NCI-H2171 treated with DMSO at 0.1 percent for 48 hours (cell line): Measurements from ENCODE around the gene AQP3.
A peak's percentile ranks its signal among the peaks of the same experiment; 100 is the strongest.
"Not testable (repeated sequence)": the region's sequence is repeated elsewhere in the genome, so short reads cannot be mapped to it uniquely, and the experiment has no call there.

Experiments used
- DNase-seq: peaks from one replicate; lab custom pipeline; 2025; lab: John Stamatoyannopoulos, UW

The AQP3 gene

DNA sequence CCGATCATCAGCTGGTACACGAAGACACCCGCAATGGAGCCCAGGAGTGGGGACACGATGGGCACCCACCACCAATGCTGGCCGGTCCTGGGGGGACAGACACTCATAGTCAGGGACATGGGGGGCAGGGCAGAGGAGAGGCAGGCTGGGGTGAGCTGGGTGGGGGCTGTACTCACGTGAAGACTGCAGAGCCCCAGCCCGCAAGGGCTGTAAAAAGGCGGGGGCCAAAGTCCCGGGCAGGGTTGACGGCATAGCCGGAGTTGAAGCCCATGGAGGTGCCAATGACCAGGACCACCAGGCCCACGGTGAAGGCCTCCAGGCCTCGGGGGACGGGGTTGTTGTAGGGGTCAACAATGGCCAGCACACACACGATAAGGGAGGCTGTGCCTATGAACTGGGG is 5.3 kb downstream of the AQP3 start:
- DNase-seq: no peak

DNA sequence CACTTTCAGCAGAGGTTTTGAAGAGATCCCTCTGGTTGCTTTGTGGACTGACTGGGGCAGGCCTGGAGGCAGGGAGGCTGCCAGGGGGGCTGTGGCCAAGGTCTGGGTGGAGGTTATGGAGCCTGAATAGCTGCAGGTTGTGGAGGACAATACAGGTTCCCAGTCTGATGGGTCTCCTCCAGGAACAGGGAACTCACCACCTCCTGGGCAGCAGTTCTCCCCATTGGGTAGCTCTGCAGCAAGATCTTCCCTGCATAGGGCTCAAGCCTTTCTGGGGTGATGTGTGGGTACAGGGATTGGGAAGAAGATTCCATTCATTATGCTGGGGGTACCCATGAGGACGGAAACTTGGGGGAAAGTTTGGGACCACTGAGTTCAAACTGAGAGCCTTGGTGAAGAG is 6.8 kb downstream of the AQP3 start:
- no peak for DNase-seq

DNA sequence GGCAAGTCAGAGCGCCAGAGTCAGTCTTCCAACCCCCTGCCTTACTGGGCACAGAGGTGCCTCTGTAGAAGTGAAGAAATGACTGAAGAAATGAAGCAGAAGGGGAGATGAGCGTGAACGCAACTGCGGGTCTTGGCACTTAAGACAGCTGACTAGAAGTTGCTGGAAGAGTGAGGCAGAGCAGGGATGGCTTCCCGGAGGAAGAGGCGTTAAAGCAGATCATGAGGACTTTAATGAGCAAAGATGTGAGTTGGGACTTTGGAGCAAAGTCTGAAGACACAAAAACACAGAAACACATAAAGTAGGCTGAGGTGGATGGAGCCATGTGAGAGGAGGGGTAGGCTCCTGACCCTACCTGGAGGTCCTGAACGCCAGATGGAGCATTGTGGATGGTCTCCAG is 7.2 kb downstream of the AQP3 start:
- DNase-seq: no peak

DNA sequence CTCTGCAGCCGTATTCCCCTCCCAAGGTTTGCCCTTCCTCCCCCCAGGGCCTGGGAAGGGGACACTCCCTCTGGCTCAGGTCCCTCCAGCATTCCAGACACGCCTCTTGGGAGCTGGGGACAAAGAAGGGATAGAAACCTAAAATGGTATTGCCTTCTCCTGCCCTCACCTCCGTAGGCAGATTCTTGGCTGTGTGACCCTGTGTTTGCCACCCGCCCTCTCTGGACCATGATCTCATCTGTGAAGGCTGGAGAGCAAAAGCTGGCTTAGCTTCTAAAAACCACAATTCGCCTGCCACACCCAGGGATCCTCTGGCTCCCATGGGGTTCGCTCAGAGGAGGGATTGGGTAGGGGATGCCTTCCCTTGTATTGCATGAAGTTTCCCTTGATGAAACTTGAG is 7.7 kb downstream of the AQP3 start:
- no peak for DNase-seq

DNA sequence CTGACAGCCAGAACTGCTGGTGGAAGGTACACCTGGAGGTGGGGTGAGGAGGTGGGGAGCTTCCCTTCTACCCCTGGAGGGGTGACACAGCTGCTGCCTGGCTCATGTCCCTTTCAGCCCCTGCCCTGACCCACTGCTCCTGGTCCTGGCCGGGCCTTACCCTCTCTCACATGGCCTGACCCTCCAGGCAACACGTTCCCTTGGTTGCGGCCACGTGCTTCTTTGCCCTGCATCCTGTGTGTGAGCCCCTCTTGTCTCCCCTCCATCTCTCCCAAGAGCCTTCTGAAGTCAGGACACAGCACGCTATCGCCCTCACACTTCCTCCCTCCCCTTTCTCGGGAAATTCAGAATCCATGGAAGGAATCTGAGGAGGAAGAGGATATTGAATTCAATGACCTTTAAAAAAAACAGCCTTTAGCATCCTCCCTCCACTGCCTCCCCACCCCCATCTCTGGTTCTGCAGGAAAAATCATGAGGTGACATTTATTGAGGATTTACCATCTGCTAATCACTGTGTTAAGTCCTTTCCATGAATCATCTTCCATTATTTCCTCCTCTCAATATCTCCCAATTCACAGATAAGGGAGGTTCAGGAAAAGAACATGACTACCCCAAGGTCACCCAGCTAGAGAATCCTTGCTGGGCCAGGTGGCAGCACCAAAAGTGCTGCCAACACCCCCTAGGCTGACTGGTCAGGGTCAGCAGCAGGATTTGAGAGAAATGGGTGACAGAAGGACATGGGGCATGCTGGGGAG is 8.3 kb downstream of the AQP3 start:
- no peak for DNase-seq

DNA sequence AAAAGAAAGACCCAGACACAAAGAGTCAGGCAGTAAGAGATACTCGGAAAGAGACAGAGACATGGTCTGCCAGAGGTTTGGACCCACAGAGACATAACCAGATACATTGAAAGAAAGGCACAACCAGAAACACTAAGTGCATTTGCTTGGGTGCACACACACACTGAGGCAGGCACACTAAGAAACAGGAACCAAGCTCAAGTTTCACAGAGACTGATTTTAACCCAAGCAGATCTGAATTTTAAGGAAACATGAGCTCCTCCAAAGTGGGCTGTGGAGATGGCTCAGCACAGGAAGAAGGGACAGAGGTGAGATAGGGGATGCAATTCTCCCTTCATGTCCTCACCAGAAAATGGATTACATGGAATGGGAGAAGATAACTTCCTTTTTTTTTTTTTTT is 9.5 kb downstream of the AQP3 start:
- DNase-seq: no peak

DNA sequence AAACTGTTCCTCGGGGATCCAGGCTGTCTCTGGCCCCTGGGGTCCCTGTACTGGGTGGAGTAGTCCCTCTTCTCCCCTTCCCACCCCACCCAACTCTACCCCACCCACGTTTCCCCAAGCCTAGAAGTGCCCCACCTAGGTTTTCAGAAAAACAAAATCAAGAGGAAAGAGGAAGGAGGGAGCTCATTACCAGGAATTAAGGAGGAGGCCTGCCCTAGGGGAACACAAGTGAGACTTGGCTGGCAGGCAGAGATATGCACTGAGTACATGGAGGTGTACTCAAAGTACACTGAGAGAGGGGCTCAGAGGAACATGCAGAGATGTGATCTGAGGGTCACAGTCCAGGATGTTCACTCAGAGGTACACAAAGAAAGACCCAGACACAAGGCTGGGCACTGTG is 10.2 kb downstream of the AQP3 start:
- DNase-seq: no peak

DNA sequence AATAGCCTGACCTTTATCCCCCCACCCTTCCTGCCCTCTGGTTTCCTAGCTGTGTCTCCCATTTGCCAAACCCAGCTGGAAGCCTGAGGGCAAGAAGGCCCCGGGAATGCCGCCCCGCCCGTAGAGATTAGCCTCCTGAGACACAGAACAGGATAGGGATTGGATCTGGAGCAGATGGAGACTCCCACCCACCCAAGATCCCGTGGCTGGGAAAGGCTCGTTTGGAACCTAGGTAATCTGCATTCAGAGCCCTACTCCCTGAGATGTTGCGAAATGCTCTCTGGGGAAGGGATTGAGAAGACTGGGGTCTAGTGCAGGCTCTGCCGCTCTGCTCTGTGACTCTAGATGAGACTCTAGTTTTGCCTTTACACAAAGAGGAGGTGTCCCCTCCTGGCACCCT is 10.9 kb downstream of the AQP3 start:
- no peak for DNase-seq

DNA sequence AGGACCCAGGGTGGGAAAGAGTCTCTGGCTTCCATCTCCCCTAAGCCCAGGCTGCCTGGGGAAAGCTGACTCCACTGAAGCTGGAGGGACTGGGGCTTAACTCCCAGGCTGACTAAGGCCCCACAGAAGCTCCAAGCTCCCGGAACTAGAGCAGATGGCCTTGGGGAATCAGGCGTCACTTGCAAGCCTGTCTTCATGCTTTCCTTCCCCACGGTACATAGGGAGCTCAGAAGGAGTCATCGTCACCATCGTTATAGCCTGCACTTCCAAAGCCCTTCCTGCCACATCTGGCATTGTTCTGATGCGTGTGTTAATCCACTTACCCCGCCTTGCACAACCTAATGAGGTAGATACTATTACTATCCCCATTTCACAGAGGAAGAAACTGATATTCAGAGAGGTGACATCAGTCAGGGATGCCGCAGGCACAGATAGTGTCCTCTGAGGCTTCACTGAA is 11.5 kb downstream of the AQP3 start:
- peak; percentile 18 for DNase-seq

DNA sequence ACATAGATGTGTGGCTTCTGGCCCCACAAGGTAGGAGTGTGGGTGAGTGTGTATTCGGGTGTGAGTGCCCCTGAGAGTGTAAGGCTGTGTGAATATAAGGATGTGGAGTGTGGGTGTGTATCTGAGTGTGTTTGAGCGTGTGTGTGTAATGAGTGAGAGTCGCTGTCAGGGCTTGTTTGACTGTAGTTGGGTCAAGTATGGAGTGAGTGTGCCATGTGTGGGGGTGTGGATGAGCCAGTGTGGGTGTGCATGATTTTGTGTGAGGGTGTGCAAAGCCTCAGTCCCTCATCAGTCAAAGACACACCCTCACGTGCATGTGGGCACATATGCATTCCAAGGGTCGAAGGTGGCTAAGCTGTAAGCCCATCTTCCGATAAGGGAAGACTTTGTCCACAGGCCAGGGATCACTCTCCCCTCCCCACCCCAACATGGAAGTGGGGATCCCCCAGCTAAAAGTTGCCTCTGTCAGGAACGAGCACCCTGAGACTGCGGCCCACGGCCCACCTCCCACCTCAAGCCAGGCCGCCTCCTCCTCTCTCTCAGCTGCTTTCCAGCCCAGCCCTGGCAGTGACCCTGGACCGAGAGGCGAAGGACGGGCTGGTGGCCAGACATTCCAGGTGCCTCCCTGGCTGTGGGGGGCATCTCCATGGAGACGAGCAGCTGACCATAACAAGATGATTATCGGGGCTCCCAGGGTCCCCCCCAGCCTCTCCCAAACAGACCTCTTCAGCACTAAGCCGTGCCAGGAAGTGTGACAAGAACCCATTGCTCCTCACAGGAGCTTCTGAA is 12.9 kb downstream of the AQP3 start:
- DNase-seq: no peak

DNA sequence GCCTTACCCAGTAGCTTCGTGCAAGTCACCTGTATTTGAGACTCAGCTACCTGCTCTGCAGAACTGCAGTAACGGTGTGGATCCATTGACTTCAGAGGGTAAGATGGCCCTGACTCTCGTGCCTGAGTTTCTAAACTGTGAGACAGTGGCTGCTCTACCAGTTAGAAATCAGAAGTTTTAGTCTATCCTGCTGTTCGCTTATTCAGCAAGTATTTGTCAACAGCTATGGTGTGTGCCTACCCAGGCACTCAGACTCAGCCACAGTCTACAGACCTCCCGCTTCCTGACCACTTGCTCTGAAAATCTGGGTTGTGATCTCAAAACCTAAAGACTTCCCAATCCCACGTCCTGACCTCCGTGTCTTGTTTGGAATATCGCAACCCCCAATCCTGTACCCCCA is 13.5 kb downstream of the AQP3 start:
- DNase-seq: no peak

DNA sequence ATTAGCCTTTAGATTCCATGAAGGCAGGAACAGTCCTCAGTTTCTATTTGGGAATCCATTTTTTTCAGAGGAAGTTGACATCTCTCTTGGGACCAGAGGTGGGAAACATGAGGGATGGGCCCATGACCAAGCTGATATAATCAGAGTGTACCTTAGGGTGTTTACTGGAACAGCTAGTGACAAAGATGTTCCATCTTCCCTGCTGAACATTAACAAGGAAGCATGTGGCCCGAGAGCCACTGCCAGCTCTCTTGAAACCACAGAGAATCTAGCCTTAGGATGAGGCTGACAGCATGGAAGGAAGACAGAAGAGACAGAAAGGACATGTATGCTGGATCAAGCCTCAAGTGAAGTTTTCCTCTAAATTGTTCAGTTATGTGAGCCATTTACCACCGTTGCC is 16.0 kb downstream of the AQP3 start:
- no peak for DNase-seq

DNA sequence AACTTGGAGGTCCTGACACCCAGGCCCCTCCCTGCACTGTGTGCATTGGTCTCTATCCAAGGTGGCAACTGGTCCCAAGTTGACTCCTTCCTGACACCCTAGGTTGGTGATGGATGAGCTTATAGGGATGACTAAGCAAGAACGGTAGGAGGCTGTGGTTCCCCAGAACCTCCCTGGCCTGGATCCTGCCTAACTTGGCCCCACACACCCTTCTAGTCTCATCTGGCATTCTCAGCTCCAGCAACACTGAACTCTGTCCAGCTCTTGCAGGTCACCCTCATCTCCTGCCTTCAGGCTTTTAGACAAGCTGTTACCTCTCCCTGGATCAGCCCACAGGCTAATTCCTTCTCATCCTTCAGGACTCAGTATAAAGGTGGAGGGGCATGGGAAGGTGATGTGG is 16.5 kb downstream of the AQP3 start:
- no peak for DNase-seq

DNA sequence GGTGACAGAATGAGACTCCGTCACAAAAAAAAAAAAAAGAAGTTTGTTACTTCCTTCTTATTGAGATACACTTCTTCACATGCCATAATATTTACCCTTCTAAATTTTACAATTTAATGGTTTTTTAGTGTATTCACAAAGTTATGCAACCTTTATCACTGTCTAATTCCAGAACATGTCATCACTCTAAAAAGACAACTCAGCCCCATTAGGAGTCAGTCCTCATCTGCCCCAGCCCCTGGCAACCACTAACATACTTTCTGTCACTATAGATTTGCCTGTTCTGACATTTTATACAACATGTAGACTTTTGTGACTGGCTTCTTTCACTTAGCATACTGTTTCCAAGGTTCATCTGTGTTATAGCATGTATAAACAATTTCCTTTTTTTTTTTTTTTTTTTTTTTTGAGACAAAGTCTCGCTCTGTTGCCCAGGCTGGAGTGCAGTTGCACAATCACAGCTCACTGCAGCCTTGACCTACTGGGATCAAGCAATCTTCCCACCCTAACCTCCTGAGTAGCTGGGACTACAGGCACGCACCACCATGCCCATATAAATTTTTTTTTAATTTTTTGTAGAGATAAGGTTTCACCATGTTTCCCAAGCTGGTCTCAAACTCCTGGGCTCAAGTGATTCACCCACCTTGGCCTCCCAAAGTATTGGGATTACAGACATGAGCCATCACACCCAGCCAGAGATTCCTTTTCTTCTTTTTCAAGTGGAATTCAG is 18.0 kb downstream of the AQP3 start:
- no peak for DNase-seq

DNA sequence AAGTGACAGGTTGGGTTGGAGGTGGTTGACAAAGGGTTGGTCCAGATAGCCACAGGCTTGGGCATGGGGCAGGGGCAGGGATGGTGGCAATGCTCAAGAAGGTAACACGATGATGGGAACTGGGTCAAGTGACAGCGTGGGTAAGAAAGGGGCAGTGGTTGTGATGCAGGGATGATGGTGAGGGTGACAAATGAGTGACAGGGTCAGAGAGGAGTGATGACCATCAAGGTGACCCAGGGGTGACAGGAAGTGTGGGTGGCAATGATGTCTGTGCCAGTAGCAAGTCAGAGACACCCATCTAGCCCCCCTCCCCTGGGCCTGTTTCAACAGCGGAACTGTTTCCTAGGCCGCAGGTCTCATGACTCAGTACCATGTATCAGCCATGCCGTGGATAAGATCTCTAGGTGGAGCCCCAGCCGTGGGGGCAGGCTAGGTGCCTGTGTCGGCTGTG is 20.5 kb downstream of the AQP3 start:
- DNase-seq: no peak

DNA sequence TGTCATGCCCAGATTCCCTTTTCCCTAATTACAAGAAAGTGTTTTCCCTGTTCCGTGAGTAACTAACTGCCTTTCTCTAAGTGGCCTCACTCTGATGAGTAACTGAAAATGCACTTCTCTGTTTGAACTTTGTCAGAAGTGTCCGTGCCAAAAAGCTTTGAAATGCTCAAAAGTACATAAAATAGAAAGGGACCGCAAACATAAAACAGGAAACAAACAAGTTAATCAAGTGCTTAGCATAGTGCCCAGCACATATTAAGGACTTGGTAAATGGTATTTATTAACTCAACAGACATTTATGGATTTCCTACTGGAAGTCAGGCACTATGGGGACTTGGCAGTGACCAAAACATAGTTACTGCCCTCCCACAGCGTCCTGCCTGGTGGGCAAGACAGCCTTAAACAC is 22.3 kb downstream of the AQP3 start:
- no peak for DNase-seq

DNA sequence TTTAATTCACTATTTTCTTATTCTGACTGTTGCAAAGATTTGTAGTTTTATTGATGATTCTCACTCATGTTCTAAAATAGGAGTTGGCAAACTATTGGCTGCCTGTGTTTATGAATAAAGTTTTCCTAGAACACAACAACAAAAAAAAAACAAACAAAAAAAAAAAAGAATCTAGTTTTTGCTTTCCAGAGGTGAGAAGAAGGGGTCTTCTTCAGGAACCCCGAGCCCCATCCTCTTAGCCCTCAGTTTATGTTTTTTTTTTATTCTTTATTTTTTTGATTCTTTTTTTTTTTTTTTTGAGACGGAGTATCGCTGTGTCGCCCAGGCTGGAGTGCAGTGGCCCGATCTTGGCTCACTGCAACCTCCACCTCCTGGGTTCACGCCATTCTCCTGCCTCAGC is 22.9 kb downstream of the AQP3 start:
- DNase-seq: not testable (repeated sequence)

DNA sequence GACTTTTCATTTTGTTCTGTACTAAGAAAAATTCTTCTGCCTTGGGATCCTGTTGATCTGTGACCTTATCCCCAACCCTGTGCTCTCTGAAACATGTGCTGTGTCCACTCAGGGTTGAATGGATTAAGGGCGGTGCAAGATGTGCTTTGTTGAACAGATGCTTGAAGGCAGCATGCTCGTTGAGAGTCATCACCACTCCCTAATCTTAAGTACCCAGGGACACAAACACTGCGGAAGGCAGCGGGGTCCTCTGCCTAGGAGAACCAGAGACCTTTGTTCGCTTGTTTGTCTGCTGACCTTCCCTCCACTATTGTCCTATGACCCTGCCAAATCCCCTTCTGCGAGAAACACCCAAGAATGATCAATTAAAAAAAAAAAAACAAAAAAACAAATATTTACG is 23.4 kb downstream of the AQP3 start:
- DNase-seq: not testable (repeated sequence)

DNA sequence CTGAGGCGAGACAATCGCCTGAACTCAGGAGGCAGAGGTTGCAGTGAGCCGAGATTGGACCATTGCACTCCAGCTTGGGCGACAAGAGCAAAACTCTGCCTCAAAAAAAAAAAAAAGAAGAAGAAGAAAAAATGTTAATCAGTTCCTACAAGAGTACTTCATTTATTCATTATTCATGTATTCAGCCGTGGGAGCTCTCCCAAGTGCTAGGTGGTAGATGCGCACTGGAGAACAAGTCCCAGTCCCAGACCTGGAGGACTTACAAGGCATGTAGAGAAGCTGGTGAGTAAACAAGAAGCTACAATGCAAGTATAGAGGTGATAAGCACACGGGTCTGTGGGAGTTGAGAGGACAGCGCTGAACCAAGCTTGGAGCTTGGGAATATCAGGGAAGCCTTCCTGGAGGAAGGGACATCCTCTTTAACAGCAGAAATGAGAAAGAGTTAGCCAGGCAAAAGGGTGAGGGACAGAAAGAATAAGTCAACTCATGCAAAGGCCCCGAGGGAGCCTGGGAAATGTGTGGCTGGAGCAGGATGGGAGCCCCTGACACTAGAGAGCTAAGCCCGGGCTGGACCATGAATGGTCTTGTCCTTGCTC is 27.6 kb downstream of the AQP3 start:
- DNase-seq: no peak

DNA sequence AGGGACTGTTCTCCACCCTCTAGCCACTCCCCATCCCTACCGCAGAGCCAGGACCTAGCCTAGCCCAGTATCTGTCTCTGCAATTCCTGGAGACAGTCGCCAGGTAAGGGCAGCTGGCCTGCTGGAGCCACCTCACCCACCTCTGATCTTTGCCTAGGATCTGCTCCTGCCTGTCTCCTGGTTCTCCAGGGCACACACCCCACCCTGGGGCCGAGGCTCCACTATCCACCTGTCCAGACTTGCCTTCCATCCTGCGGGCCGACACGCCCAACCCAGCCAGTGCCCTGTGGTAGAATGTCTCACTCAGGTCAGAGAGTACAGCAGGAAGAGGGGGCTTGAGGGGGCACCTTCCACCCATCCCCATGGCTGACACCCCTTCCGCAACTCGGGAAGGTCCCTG is 29.3 kb downstream of the AQP3 start:
- DNase-seq: no peak

DNA sequence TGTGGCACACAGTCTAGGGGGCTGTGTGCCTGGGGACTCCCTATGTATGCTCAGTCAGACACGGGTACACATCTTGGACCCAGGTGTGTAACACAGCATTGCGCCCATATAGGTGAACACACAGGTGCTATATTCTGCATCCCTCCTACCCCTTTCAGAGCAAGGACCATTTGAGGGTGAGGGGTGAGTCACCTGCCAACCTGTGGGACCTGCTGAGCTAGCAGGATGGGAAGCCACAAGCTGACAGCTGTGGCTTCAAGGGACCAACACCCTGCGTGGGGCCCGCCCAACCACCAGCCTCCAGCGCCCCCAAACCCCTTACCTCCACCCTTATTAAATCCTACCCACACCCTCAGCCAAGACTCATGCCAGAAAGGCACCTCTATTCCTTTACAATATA is 30.4 kb downstream of the AQP3 start:
- DNase-seq: no peak

DNA sequence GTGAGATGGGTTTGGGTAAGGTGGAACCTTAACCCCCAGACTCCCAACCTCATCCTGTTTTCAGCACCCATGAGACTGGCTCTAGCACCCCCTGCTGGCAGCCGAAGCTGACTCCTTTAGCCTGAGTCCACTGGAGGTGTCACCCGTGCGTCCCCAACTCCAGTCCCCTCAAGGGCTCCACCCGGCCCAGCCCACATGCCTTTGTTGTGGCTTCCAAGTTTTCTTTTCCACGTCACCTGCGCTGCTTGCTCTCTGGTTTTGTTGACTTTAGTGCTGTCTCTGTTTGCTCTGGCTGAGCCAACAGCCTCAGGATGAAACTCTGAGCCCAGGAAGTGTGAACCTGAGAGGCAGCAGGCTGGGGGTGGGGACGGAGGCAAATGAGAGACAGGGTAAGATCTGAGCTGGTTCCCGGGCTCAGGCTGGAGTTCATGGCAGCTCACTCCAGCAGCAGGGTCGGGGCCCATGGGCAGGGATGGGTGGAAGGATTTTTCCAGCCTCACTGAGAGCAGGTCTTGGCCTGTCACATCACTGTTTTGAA is 31.8 kb downstream of the AQP3 start:
- DNase-seq: no peak
